HCT116 (cell line): ENCODE measurements around the gene UQCRHL. TPM values are rescaled to one million over a fixed set of nuclear protein-coding genes. Genes with fewer than 3 reads are reported as not detected.

Experiments used
- ATAC-seq: fragments of 200-7000 bp; cut with Tn5 transposase; 2 replicates; pipeline ENCODE4 v1.9.1; 2020; ENCODE audit warnings: mild to moderate bottlenecking, moderate library complexity
- BruUV-seq: library from RNA; stranded (reverse); fragments of 400-500 nt; replicated peaks from 2 replicates; lab custom pipeline; 2021; lab: Mats Ljungman, UMichigan
- CTCF ChIA-PET: fragments of 300-600 bp; sonication (Branson Sonifier 250); formaldehyde crosslinking; loops from one replicate; lab custom pipeline; 2021; ENCODE audit warnings: antibody characterized with exemption; lab: Charles Lee
- POLR2A ChIA-PET: fragments of 300-600, 350-600 bp; sonication (Branson Sonifier 250); formaldehyde crosslinking; loops from one replicate; lab custom pipeline; 2021; ENCODE audit warnings: antibody characterized with exemption; lab: Charles Lee
- RAD21 ChIA-PET, 2 experiments: fragments of 300-600 bp; sonication (Branson Sonifier 250); formaldehyde crosslinking; loops; one replicate each; lab custom pipeline; 2023; ENCODE audit warnings: low total read pairs in 2 of 2; ENCODE audit not compliant: uncharacterized antibody in 2 of 2, unreplicated experiment in 2 of 2, low non-redundant PET in 1 of 2; lab: Charles Lee
- DNase-seq: peaks from one replicate; pipeline ENCODE4 v3.0.0-alpha.2; 2010; ENCODE audit warnings: low read depth, low spot score
- H2AFZ ChIP-seq: fragments of 200-600 bp; shearing (Covaris generic), sonication (generic); 2 replicates; pipeline ENCODE4 v1.6.1; 2017; ENCODE audit warnings: low read depth, mixed run types, mixed read lengths, antibody characterized with exemption, low read length; ENCODE audit not compliant: poor library complexity, severe bottlenecking
- H3K27ac ChIP-seq: 2 replicates; pipeline ENCODE4 v1.5.1; 2012; ENCODE audit warnings: low read depth, low read length
- H3K27me3 ChIP-seq: fragments of 200-600 bp; sonication (generic); 2 replicates; pipeline ENCODE4 v1.6.1; 2016; ENCODE audit warnings: mixed run types, low read length, mixed read lengths; ENCODE audit not compliant: insufficient read depth
- H3K36me3 ChIP-seq, 2 experiments: fragments of 200-500 bp in 1 of 2; fragments of 200-600 bp in 1 of 2; sonication (Bioruptor generic) in 1 of 2; sonication (generic) in 1 of 2; 2 replicates each; pipeline versions ENCODE4 v1.5.1 to v1.6.1; 2014 to 2016; ENCODE audit warnings: low read length in 2 of 2, inconsistent platforms in 1 of 2, mixed read lengths in 1 of 2, mixed run types in 1 of 2; ENCODE audit not compliant: insufficient read depth in 2 of 2, control insufficient read depth in 1 of 2
- H3K4me1 ChIP-seq, 2 experiments: fragments of 200-600 bp in 1 of 2; sonication (generic) in 1 of 2; 2 replicates each; pipeline versions ENCODE4 v1.5.1 to v1.6.1; 2012 to 2017; ENCODE audit warnings: low read length in 2 of 2, inconsistent platforms in 1 of 2, mild to moderate bottlenecking in 1 of 2, mixed read lengths in 1 of 2, mixed run types in 1 of 2, moderate library complexity in 1 of 2; ENCODE audit not compliant: insufficient read depth in 2 of 2, control insufficient read depth in 1 of 2
- H3K4me2 ChIP-seq: fragments of 200-600 bp; sonication (generic); 2 replicates; pipeline ENCODE4 v1.6.1; 2017; ENCODE audit warnings: mixed run types, low read length, mixed read lengths
- H3K4me3 ChIP-seq, 2 experiments: fragments of 200-600 bp in 1 of 2; sonication (generic) in 1 of 2; replicated peaks in 1 of 2; 2 replicates each; pipeline ENCODE4 v1.5.1; 2011 to 2016; ENCODE audit warnings: low read length in 2 of 2, control low read depth in 1 of 2, low read depth in 1 of 2, mild to moderate bottlenecking in 1 of 2, mixed read lengths in 1 of 2, mixed run types in 1 of 2
- H3K79me2 ChIP-seq: fragments of 200-600 bp; sonication (generic); 2 replicates; pipeline ENCODE4 v1.6.1; 2017; ENCODE audit warnings: mild to moderate bottlenecking, mixed run types, low read length, moderate library complexity, mixed read lengths; ENCODE audit not compliant: insufficient read depth
- H3K9ac ChIP-seq: fragments of 200-600 bp; sonication (generic); 2 replicates; pipeline ENCODE4 v1.6.1; 2016; ENCODE audit warnings: low read length, mixed read lengths
- H3K9me2 ChIP-seq: fragments of 200-600 bp; sonication (generic), shearing (Covaris generic); 2 replicates; pipeline ENCODE4 v1.6.1; 2017; ENCODE audit warnings: mixed run types, mild to moderate bottlenecking, moderate library complexity; ENCODE audit not compliant: insufficient read depth
- H3K9me3 ChIP-seq, 2 experiments: fragments of 200-500 bp in 1 of 2; fragments of 200-600 bp in 1 of 2; sonication (Bioruptor generic) in 1 of 2; sonication (generic) in 1 of 2; 2 replicates each; pipeline ENCODE4 v1.6.1; 2014 to 2017; ENCODE audit warnings: low read length in 2 of 2, mixed read lengths in 2 of 2, inconsistent platforms in 1 of 2, low read depth in 1 of 2, mild to moderate bottlenecking in 1 of 2, mixed run types in 1 of 2, moderate library complexity in 1 of 2; ENCODE audit not compliant: control insufficient read depth in 1 of 2, insufficient read depth in 1 of 2
- H4K20me1 ChIP-seq: fragments of 200-600 bp; sonication (generic), shearing (Covaris generic); 2 replicates; pipeline ENCODE4 v1.6.1; 2017; ENCODE audit warnings: mixed run types, mild to moderate bottlenecking, moderate library complexity; ENCODE audit not compliant: insufficient read depth
- POLR2A ChIP-seq: IDR thresholded peaks from 2 replicates; pipeline ENCODE4 v1.7.0; 2011; ENCODE audit warnings: borderline replicate concordance; ENCODE audit not compliant: insufficient read depth, insufficient read length; ENCODE audit errors: extremely low read depth
- SRF ChIP-seq: IDR thresholded peaks from 2 replicates; pipeline ENCODE4 v1.6.1; 2012; ENCODE audit warnings: low read depth
- YY1 ChIP-seq: IDR thresholded peaks from 2 replicates; pipeline ENCODE4 v1.6.1; 2011; ENCODE audit warnings: low read length, low read depth, moderate library complexity, mild to moderate bottlenecking; ENCODE audit not compliant: insufficient replicate concordance; ENCODE audit errors: extremely low read depth
- intact Hi-C: fragments of 100-400 bp; cut with micrococcal nuclease; formaldehyde crosslinking; loops from 2 replicates; pipeline ENCODE4 v1.10.0; 2022
- total RNA-seq: library from RNA; stranded (reverse); gene quantifications from one replicate; pipeline ENCODE4 v1.2.1, GENCODE V29; 2021; ENCODE audit not compliant: unreplicated experiment
- TF ChIP-seq, protein P1 (sequence below), 3 experiments: fragments of 200-600 bp in 1 of 3; sonication (generic) in 1 of 3; IDR thresholded peaks in 2 of 3; conservative IDR thresholded peaks in 1 of 3; 2 replicates each; pipeline ENCODE4 v1.5.1; 2012 to 2017; ENCODE audit warnings: low read depth in 2 of 3, low read length in 2 of 3, antibody characterized with exemption in 1 of 3, borderline replicate concordance in 1 of 3, control low read depth in 1 of 3, mild to moderate bottlenecking in 1 of 3, mixed read lengths in 1 of 3, mixed run types in 1 of 3, moderate library complexity in 1 of 3; ENCODE audit not compliant: insufficient read depth in 1 of 3

Gene UQCRHL
- total RNA-seq, 1 experiment from 2014 or later: 2.5 TPM

- intact Hi-C loops: loop anchor here (1.0 kb wide), 1 partner anchor 191 kb away; no protein-coding TSS in a partner anchor
- TF ChIP-seq YY1: no peak
- TF ChIP-seq, protein P1, sequence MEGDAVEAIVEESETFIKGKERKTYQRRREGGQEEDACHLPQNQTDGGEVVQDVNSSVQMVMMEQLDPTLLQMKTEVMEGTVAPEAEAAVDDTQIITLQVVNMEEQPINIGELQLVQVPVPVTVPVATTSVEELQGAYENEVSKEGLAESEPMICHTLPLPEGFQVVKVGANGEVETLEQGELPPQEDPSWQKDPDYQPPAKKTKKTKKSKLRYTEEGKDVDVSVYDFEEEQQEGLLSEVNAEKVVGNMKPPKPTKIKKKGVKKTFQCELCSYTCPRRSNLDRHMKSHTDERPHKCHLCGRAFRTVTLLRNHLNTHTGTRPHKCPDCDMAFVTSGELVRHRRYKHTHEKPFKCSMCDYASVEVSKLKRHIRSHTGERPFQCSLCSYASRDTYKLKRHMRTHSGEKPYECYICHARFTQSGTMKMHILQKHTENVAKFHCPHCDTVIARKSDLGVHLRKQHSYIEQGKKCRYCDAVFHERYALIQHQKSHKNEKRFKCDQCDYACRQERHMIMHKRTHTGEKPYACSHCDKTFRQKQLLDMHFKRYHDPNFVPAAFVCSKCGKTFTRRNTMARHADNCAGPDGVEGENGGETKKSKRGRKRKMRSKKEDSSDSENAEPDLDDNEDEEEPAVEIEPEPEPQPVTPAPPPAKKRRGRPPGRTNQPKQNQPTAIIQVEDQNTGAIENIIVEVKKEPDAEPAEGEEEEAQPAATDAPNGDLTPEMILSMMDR (IDR thresholded peaks at IDR 0.05 in 2 of 3, conservative IDR thresholded peaks at IDR 0.05 in 1 of 3; ENCODE audit: borderline replicate concordance in 1 of 3, insufficient read depth in 1 of 3, low read depth in 2 of 3, low read length in 2 of 3): peak in 2 of 3 experiments; percentile 53 to 59; a peak in 4 of 6 replicates
- no peaks in the 10 kb centered on the region for H3K36me3 ChIP-seq
- H3K4me3 ChIP-seq: no peak overlapping the region
- ChIA-PET CTCF (interaction anchor here (0.6 to 5.8 kb wide), 5 partner anchors 11 to 201 kb away, joined by 3 to 35 read pairs (median 7); no protein-coding TSS in a partner anchor), RAD21 (interaction anchor here in 1 of 2 experiments (0.6 to 0.7 kb wide), 2 partner anchors 134 to 192 kb away, joined by 3 to 5 read pairs; no protein-coding TSS in a partner anchor), POLR2A (no interaction called here)
- no peaks in the 10 kb centered on the region for H3K27me3 ChIP-seq
- no peaks in the 10 kb centered on the region for H3K9me3 ChIP-seq
- no peak overlapping the region for H3K4me2 ChIP-seq
- no peak overlapping the region for H2AFZ ChIP-seq
- no peaks in the 10 kb centered on the region for H4K20me1 ChIP-seq
- no peak overlapping the region for H3K27ac ChIP-seq
- no peak overlapping the region for H3K9ac ChIP-seq
- BruUV-seq: no TSS peak
- no peaks in the 10 kb centered on the region for H3K79me2 ChIP-seq
- DNase-seq (peak; percentile 58), ATAC-seq (no peak)
- H3K9me2 ChIP-seq: no peaks in the 10 kb centered on the region
- peaks cover 40 to 53% of the 10 kb centered on the region in 2 experiments for H3K4me1 ChIP-seq
Measured at GRCh38 chr1:15803380-15803779, 4.1 kb downstream of the UQCRHL start.

DNA sequence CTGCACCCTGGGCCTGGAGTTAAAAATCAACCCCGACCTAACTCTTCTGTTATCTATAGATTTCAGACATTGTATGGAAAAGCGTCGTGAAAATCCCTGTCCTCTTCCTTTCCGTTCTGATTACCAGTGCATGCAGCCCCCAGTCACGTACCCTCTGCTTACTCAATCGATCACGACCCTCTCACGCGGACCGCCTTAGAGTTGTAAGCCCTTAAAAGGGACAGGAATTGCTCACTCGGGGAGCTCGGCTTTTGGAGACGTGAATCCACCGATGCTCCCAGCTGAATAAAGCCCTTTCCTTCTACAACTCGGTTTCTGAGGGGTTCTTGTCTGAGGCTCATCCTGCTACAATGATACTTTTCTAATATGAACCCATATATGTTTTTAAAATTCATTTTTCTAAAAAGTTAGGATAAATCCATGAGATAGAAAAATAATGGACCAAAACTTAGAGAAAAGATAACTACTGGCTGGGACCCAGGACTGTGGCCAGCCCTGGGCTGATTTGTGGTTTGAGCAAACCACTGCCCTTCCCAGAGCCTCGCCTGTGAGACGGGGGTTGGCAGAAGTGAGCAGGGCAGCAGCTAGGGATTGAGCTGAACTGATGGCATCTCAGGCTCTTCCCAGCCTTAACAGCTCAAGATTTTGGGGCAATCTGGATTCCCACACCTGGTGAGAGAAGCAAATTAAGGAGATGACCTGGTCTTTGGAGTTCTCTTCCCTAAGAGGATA lies 5.0 kb downstream of the UQCRHL start:
- H3K36me3 ChIP-seq: no peaks in the 10 kb centered on the region
- ChIA-PET CTCF (interaction anchor here (1.5 to 5.8 kb wide), 3 partner anchors 10 to 27 kb away, joined by 6 to 35 read pairs (median 9); no protein-coding TSS in a partner anchor), RAD21 (no interaction called here), POLR2A (no interaction called here)
- DNase-seq (no peak), ATAC-seq (no peak)
- TF ChIP-seq SRF: no peak
- TF ChIP-seq POLR2A: no peak
- TF ChIP-seq, protein P1 (IDR thresholded peaks at IDR 0.05 in 2 of 3, conservative IDR thresholded peaks at IDR 0.05 in 1 of 3; ENCODE audit: borderline replicate concordance in 1 of 3, insufficient read depth in 1 of 3, low read depth in 2 of 3, low read length in 2 of 3): no peak
- no peaks in the 10 kb centered on the region for H4K20me1 ChIP-seq
- H3K4me2 ChIP-seq: peak overlapping the region; percentile 32; the same call in 1 of the 2 replicates
- intact Hi-C loops: no loop called here
- no peak overlapping the region for H3K9ac ChIP-seq
- H3K79me2 ChIP-seq: no peaks in the 10 kb centered on the region
- no TSS peak for BruUV-seq
- H3K4me3 ChIP-seq: no peak overlapping the region
- no peaks in the 10 kb centered on the region for H3K27me3 ChIP-seq
- no peak overlapping the region for H3K27ac ChIP-seq
- no peaks in the 10 kb centered on the region for H3K9me2 ChIP-seq
- peaks cover 49 to 62% of the 10 kb centered on the region in 2 experiments for H3K4me1 ChIP-seq
- no peak overlapping the region for H2AFZ ChIP-seq
- no peaks in the 10 kb centered on the region for H3K9me3 ChIP-seq
